ENCODE measurements around the gene GH1.

DNA sequence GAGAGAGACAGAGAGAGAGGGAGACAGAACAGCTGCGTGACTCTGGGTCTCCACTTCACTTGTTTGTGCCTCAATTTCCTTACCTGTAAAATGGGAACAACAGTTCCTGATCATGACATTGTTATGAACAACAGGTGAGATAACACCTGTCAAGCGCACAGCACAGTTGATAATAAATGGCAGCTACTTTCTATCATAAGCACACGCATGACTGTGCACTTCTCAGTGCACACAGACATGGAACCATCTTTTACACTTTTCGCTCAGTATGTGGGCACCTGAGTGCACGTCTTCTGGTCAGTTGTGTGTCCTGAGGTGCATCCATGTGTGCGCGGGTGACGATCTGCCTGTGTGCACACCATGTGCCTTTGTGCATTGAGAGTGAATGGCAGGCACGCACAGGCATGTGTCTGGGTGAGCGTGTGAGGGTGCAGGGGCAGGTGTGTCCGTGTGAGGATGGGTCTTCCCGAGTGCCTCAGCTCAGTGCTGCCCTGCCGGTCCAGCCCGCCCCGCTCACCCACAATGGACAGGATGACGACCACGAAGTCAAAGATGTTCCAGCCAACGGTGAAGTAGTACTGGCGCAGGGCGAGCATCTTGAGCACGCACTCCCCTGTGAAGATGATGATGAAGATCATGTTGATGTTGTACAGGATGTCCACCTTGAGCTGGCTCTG is 23.8 kb upstream of the GH1 start:
- TF ChIP-seq CTCF (IDR thresholded peaks at IDR 0.05) (no peak), POLR2AphosphoS5 (IDR thresholded peaks at IDR 0.05; ENCODE audit: low read depth, low read length) (no peak), REST (IDR thresholded peaks at IDR 0.05; ENCODE audit: insufficient read depth in 1 of 2, low read depth in 2 of 2, low read length in 1 of 2) (no peak), SIN3A (IDR thresholded peaks at IDR 0.05; ENCODE audit: borderline replicate concordance, insufficient read depth, low read depth, low read length) (no peak), TCF7L2 (IDR thresholded peaks at IDR 0.05; ENCODE audit: low read depth, low read length) (no peak)

Data from Panc1 (cell line).